Caco-2 (cell line): ENCODE measurements around the gene RRP15. TPM values are rescaled to one million over a fixed set of nuclear protein-coding genes. Genes with fewer than 3 reads are reported as not detected.

ENCODE experiments used
- BruUV-seq: library from RNA; stranded (reverse); fragments of 400-500 nt; replicated peaks from 2 replicates; lab custom pipeline; 2021; lab: Mats Ljungman, UMichigan
- CTCF ChIA-PET: fragments of 300-600 bp; sonication (Branson Sonifier 250); formaldehyde crosslinking; loops from one replicate; lab custom pipeline; 2022; ENCODE audit warnings: antibody characterized with exemption; lab: Charles Lee
- POLR2A ChIA-PET: fragments of 300-600 bp; sonication (Branson Sonifier 250); formaldehyde crosslinking; loops from one replicate; lab custom pipeline; 2022; ENCODE audit warnings: antibody characterized with exemption; lab: Charles Lee
- DNase-seq, 2 experiments: peaks; one replicate each; pipeline versions ENCODE4 v3.0.0 to v3.0.0-alpha.2; 2020 to 2022
- H3K27me3 ChIP-seq: replicated peaks from 2 replicates; pipeline ENCODE4 v1.6.0; 2011; ENCODE audit warnings: low read length; ENCODE audit not compliant: control insufficient read depth, insufficient read depth
- H3K36me3 ChIP-seq: 2 replicates; pipeline ENCODE4 v1.5.1; 2011; ENCODE audit warnings: low read length; ENCODE audit not compliant: control insufficient read depth, insufficient read depth
- H3K4me1 ChIP-seq: fragments of 250-450 bp; sonication (Bioruptor Pico); 2 replicates; pipeline ENCODE4 v1.5.1; 2020; ENCODE audit warnings: mild to moderate bottlenecking
- H3K4me3 ChIP-seq: 2 replicates; pipeline ENCODE4 v1.5.1; 2011; ENCODE audit warnings: low read depth, mild to moderate bottlenecking, control low read depth, low read length
- H3K9me3 ChIP-seq: fragments of 250-450 bp; sonication (Bioruptor Pico); 2 replicates; pipeline ENCODE4 v1.5.1; 2020; ENCODE audit warnings: mild to moderate bottlenecking, moderate library complexity
- H3K27ac Mint-ChIP-seq: one replicate; pipeline ENCODE4 v1.8.0; 2022; ENCODE audit warnings: mixed read lengths; ENCODE audit not compliant: unreplicated experiment
- H3K27me3 Mint-ChIP-seq: one replicate; pipeline ENCODE4 v1.8.0; 2022; ENCODE audit warnings: mixed read lengths; ENCODE audit not compliant: insufficient read depth, unreplicated experiment
- H3K36me3 Mint-ChIP-seq: one replicate; pipeline ENCODE4 v1.8.0; 2022; ENCODE audit warnings: mild to moderate bottlenecking, mixed read lengths; ENCODE audit not compliant: insufficient read depth, unreplicated experiment
- H3K4me1 Mint-ChIP-seq: one replicate; pipeline ENCODE4 v1.8.0; 2022; ENCODE audit warnings: low read depth, mixed read lengths; ENCODE audit not compliant: unreplicated experiment
- H3K4me3 Mint-ChIP-seq: one replicate; pipeline ENCODE4 v1.8.0; 2022; ENCODE audit warnings: mild to moderate bottlenecking, moderate library complexity, mixed read lengths; ENCODE audit not compliant: unreplicated experiment
- H3K9me3 Mint-ChIP-seq: one replicate; pipeline ENCODE4 v1.8.0; 2022; ENCODE audit warnings: mixed read lengths; ENCODE audit not compliant: unreplicated experiment
- CTCF ChIP-seq, 2 experiments: fragments of 200-600 bp in 1 of 2; IDR thresholded peaks; 1 replicate in 1 of 2; 2 replicates in 1 of 2; pipeline versions ENCODE4 v1.5.1 to v1.8.0; 2011 to 2022; ENCODE audit warnings: antibody characterized with exemption in 1 of 2, control low read depth in 1 of 2, inconsistent platforms in 1 of 2, low read depth in 1 of 2, low read length in 1 of 2, mild to moderate bottlenecking in 1 of 2, moderate library complexity in 1 of 2; ENCODE audit not compliant: insufficient read depth in 1 of 2, severe bottlenecking in 1 of 2, unreplicated experiment in 1 of 2
- intact Hi-C: fragments of 100-400 bp; cut with micrococcal nuclease; formaldehyde crosslinking; loops from one replicate; pipeline ENCODE4 v1.10.0; 2022; ENCODE audit not compliant: unreplicated experiment
- total RNA-seq: library from RNA; stranded (reverse); gene quantifications from 2 replicates; pipeline ENCODE4 v1.2.3, GENCODE V29; 2022

Gene RRP15
- total RNA-seq, 1 experiment from 2014 or later, result 44.5 TPM

GRCh38 chr1:218323568-218324225 lies 38.6 kb downstream of the RRP15 start:
- Mint-ChIP-seq H3K27ac (no peak overlapping the region), H3K36me3 (peaks cover 26% of the 10 kb centered on the region), H3K4me3 (no peak overlapping the region), H3K27me3 (no peaks in the 10 kb centered on the region), H3K4me1 (no peaks in the 10 kb centered on the region), H3K9me3 (no peaks in the 10 kb centered on the region)
- no peak for DNase-seq
- Histone ChIP-seq H3K9me3 (no peaks in the 10 kb centered on the region), H3K27me3 (no peaks in the 10 kb centered on the region), H3K36me3 (0 out of 2 replicates have a peak, but pooled peaks cover 1% of the 10 kb centered on the region), H3K4me3 (no peak overlapping the region), H3K4me1 (no peaks in the 10 kb centered on the region)
- POLR2A ChIA-PET, result no interaction called here
- intact Hi-C loops, result no loop called here
- BruUV-seq, result no TSS peak
- CTCF ChIA-PET, result no interaction called here
- TF ChIP-seq CTCF (IDR thresholded peaks at IDR 0.05; ENCODE audit: insufficient read depth in 1 of 2, low read depth in 1 of 2, low read length in 1 of 2, severe bottlenecking in 1 of 2, unreplicated experiment in 1 of 2), result no peak

- CTCF ChIA-PET, result no interaction called here
- H3K9me3 ChIP-seq, result no peaks in the 10 kb centered on the region
- BruUV-seq, result no TSS peak
- no peak overlapping the region for H3K4me3 Mint-ChIP-seq
- no peak for TF ChIP-seq CTCF (IDR thresholded peaks at IDR 0.05; ENCODE audit: insufficient read depth in 1 of 2, low read depth in 1 of 2, low read length in 1 of 2, severe bottlenecking in 1 of 2, unreplicated experiment in 1 of 2)
- H3K27ac Mint-ChIP-seq, result no peak overlapping the region
- no peaks in the 10 kb centered on the region for H3K27me3 ChIP-seq
- H3K9me3 Mint-ChIP-seq, result no peaks in the 10 kb centered on the region
- no peaks in the 10 kb centered on the region for H3K4me1 Mint-ChIP-seq
- no peak for DNase-seq
- 0 out of 2 replicates have a peak, but pooled peaks cover 1% of the 10 kb centered on the region for H3K36me3 ChIP-seq
- POLR2A ChIA-PET, result no interaction called here
- H3K4me3 ChIP-seq, result no peak overlapping the region
- no peaks in the 10 kb centered on the region for H3K4me1 ChIP-seq
- H3K27me3 Mint-ChIP-seq, result no peaks in the 10 kb centered on the region
- intact Hi-C loops, result no loop called here
- H3K36me3 Mint-ChIP-seq, result peaks cover 27% of the 10 kb centered on the region
Measured at GRCh38 chr1:218324226-218324580, 39.1 kb downstream of the RRP15 start.

GRCh38 chr1:218328769-218329168 lies 43.7 kb downstream of the RRP15 start:
- TF ChIP-seq CTCF (IDR thresholded peaks at IDR 0.05; ENCODE audit: insufficient read depth in 1 of 2, low read depth in 1 of 2, low read length in 1 of 2, severe bottlenecking in 1 of 2, unreplicated experiment in 1 of 2), result no peak
- intact Hi-C loops, result no loop called here
- ChIA-PET POLR2A (no interaction called here), CTCF (interaction anchor here (1.0 kb wide), 1 partner anchor 10 kb away, joined by 6 read pairs; no protein-coding TSS in a partner anchor)
- Mint-ChIP-seq H3K4me3 (no peak overlapping the region), H3K9me3 (no peaks in the 10 kb centered on the region), H3K27me3 (no peaks in the 10 kb centered on the region), H3K36me3 (peaks cover 30% of the 10 kb centered on the region), H3K4me1 (no peaks in the 10 kb centered on the region), H3K27ac (no peak overlapping the region)
- no peaks in the 10 kb centered on the region for H3K9me3 ChIP-seq
- H3K36me3 ChIP-seq, result no peaks in the 10 kb centered on the region
- no peak overlapping the region for H3K4me3 ChIP-seq
- DNase-seq, result no peak
- no TSS peak for BruUV-seq
- H3K27me3 ChIP-seq, result no peaks in the 10 kb centered on the region
- H3K4me1 ChIP-seq, result no peaks in the 10 kb centered on the region
